Measurements from ENCODE around the gene MAPT.

The MAPT gene

GRCh38 chr17:45976391-45976754 is 82.0 kb downstream of the MAPT start:
- no peak for DNase-seq

GRCh38 chr17:45976755-45977505 is 82.6 kb downstream of the MAPT start:
- no peak for DNase-seq

- no peak for DNase-seq
These were observed 83.1 kb downstream of the MAPT start for GRCh38 chr17:45977506-45977824.

GRCh38 chr17:45977976-45978626 is 83.7 kb downstream of the MAPT start:
- DNase-seq: no peak

- no peak for DNase-seq
These were observed 84.8 kb downstream of the MAPT start for GRCh38 chr17:45979137-45979536.

GRCh38 chr17:45980855-45981254 is 86.5 kb downstream of the MAPT start:
- no peak for DNase-seq

- no peak for DNase-seq
These were observed 87.0 kb downstream of the MAPT start for GRCh38 chr17:45981306-45981705.

GRCh38 chr17:45982791-45983613 is 88.6 kb downstream of the MAPT start:
- no peak for DNase-seq

GRCh38 chr17:45983614-45984310 is 89.4 kb downstream of the MAPT start:
- DNase-seq: no peak

- no peak for DNase-seq
These were observed 90.0 kb downstream of the MAPT start for GRCh38 chr17:45984368-45984767.

- no peak for DNase-seq
These were observed 91.1 kb downstream of the MAPT start for GRCh38 chr17:45985447-45985846.

GRCh38 chr17:45986056-45986455 is 91.7 kb downstream of the MAPT start:
- DNase-seq: no peak

GRCh38 chr17:45987706-45988105 is 93.4 kb downstream of the MAPT start:
- no peak for DNase-seq

- no peak for DNase-seq
These were observed 95.4 kb downstream of the MAPT start for GRCh38 chr17:45989759-45990158.

GRCh38 chr17:45990886-45991285 is 96.5 kb downstream of the MAPT start:
- DNase-seq: no peak

GRCh38 chr17:45991341-45991740 is 97.0 kb downstream of the MAPT start:
- DNase-seq: no peak

- DNase-seq: no peak
These were observed 97.8 kb downstream of the MAPT start for GRCh38 chr17:45992175-45992574.

- DNase-seq: no peak
These were observed 98.5 kb downstream of the MAPT start for GRCh38 chr17:45992904-45993303.

- DNase-seq: no peak
These were observed 99.7 kb downstream of the MAPT start for GRCh38 chr17:45993962-45994627.

- DNase-seq: no peak
These were observed 100.6 kb downstream of the MAPT start for GRCh38 chr17:45994987-45995386.

GRCh38 chr17:45995627-45996270 is 101.4 kb downstream of the MAPT start:
- no peak for DNase-seq

- no peak for DNase-seq
These were observed 102.1 kb downstream of the MAPT start for GRCh38 chr17:45996282-45996937.
